Hematopoietic multipotent progenitor cell treated with erythropoietin and hydrocortisone succinate and interleukin-3 and kit ligand, for 15 days (in vitro differentiated cells): ENCODE data around the gene CYTH4.

Source experiments
- DNase-seq: peaks from one replicate; pipeline ENCODE4 v3.0.0-alpha.2; 2015; ENCODE audit warnings: low spot score

CYTH4 gene

DNA sequence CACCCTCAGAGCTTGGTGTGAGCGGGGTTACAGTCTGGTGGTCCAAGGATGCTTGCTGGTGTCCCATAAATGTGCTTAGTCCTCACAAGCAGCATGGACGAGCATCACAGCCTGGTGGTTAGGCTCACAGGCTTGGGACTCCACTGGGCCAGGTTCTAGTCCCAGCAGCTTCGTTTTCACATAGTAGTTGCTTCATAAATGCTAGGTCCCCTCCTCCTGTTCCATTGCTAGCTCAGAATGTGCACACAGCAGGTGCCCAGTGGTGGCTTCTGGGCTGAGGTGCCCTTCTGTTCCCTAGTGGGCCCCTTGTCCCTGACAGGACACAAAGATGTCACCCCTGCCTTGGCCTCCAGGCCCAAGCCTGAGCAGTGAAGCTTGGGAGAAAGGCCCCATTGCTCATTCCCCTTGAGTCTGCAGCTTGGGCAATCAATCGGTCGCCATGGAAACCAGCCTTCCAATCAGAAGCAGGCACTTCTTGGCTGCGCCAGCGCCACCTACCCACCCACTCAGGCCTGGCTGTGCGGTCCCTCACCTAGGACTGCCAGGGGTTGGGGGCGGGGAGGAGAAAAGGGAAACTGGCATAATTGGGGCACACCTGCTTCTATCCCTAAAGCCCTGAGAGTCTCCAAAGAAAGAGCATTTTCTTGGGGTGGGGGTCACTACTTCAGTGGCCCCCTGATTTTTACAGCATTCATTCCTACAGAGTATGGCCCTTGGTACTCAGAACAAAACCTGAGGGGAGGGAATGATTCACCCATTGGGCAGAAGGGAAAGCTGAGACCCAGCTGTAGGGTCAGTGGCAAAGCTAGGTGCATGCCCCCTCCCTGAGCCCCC, 48.1 kb downstream of the CYTH4 start:
- DNase-seq: no peak

- no peak for DNase-seq
Observed at GRCh38 chr22:37331034-37331428, 48.7 kb downstream of the CYTH4 start.

- DNase-seq: no peak
Observed at GRCh38 chr22:37331856-37332536, 49.7 kb downstream of the CYTH4 start.

DNA sequence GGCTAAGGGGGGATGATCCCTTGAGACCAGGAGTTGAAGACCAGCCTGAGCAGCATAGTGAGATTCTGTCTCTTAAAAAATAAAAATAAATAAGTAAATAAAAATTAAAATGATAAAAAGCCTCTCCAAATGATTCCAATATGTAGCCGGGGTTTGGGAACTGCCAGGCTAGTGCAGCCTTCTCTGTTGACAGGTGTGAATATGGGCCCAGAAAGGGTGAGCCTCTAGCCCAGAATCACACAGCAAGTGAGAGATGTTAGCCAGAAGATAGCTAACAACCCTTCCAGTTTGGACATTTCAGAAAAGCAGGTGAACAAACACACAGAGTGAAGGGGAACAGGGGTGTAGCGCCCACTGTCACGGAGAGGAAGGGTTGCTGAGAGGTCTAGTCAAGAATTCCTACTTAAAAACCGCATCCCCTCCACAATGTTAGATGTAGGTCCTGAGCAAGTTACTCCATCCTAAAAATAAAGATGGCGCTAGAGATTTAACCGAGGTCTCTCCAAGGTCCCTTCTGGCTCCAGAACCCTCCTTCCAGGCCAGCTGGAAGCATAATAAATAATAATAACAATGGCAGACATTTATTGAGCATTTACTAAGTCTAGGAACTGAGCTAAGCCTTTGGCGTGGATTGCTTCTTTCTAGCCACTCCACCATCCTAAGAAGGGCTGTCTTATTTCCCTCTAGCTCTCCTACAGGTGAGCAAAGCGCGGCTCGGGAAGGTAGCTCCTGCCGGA, 51.6 kb downstream of the CYTH4 start:
- DNase-seq: no peak

DNA sequence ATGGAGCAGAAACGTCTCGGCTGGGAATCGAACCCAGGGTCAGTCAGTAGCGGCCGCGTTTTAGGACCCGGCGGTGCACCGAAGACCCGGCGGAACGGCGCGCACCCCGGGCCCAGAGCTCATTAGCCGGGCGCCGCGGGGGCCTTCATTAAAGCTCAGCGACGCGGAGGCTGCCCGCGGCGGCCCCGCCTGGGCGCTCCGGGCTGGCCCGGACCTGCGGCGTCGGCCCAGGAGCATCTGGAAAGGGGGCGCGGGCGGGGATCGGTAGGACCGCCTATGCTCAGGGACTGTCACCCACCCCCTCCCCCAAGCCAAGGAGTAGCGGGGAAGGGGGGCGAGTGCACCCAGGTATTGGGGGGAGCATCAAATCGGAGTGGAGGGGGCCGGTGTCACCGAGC, 52.2 kb downstream of the CYTH4 start:
- no peak for DNase-seq

GRCh38 chr22:37334859-37335805, 52.8 kb downstream of the CYTH4 start:
- DNase-seq: no peak

DNA sequence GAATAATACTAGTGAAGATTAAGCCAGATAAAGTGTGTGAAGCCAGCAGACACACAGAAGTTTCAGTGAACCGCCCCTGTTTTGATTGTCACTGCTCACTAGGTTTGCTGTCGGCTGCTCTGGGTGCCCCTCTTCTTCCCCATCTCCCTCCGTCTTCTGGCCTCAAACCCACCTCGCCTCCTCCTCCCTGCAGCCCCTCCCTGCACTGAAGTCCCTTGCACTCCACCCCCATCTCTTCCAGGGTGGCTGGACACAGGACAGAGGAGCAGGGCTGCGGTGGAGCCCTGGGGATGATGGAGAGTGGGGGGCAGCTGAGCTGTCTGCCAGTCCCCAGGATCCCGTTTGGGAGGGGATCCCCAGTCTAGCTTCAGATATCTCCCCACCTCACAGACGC, 53.5 kb downstream of the CYTH4 start:
- DNase-seq: no peak

DNA sequence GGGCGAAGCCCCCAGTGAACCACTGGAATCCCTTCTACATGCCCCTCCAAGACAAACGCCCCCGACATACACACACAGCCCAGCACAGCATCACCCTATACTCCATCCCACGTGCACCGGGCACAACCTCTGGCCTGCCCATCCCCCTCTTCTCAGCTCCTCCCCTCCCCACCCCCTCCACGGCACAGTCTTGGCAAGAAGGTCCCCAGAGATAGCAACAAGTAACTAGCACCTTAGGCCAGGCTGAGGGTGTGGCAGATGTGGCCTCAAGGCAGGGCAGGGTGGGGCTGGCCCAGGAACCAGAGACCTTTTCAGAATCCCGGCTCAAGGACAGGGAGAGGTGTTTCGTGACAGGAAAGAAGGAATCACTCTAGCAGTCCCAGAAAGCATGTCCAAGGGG, 54.3 kb downstream of the CYTH4 start:
- DNase-seq: peak; percentile 10

DNA sequence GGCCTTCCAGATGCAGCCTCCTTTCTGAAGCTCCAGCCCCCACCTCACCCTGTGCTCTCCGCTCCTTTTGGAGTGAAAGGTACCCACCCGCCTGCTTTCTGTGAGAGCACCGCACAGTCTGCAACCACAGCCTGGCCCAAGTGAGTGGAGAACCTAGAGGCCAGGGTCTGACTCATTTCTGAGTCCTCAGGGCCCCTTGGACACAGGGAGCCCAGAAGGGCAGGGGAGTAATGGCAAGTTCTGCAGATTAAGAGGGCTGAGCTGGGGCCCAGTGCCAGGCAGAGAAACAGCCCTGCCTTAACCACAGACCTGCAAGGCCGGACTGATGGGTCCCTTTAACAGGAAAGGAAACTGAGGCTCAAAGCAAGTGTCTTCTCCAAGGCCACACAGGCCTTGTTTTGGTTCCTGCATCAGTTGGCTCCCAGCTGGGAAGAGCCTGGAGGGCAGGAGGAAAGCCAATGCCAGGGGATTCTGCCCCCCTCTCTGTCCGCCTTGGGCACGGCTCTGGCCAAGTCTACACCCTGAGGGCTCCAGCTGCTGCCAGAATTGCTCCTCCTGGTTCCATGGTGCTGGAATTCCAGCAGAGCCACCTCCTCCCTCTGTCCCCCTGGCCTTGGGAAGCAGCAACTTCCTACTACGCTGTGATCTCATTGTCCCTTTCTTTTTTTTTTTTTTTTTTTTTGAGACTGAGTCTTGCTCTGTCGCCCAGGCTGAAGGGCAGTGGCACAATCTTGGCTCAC, 55.1 kb downstream of the CYTH4 start:
- DNase-seq: no peak

GRCh38 chr22:37338539-37339246, 56.4 kb downstream of the CYTH4 start:
- no peak for DNase-seq

- DNase-seq: no peak
Observed at GRCh38 chr22:37340331-37341262, 58.3 kb downstream of the CYTH4 start.

- DNase-seq: no peak
Observed at GRCh38 chr22:37342065-37342464, 59.8 kb downstream of the CYTH4 start.

DNA sequence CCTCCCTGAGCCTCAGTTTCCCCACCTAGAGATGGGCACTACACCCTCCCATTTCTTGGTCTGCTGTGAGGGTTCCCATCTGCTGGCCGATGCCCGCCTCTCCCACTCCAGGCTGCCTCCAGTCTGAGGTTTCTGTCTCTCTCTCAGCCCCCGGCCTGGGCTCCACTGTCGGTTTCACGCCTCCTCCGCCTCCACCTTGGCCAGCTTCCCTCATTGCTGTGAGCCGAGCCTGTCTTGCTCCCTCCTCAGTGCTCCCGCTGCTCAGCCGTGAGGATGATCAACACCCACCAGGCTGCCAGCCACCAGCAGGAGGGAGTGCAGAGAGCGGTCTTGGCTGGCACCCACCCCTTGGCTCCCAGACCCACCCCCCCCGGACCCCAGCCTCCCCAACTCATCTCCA, 61.0 kb downstream of the CYTH4 start:
- DNase-seq: no peak

- no peak for DNase-seq
Observed at GRCh38 chr22:37343863-37344734, 61.8 kb downstream of the CYTH4 start.

DNA sequence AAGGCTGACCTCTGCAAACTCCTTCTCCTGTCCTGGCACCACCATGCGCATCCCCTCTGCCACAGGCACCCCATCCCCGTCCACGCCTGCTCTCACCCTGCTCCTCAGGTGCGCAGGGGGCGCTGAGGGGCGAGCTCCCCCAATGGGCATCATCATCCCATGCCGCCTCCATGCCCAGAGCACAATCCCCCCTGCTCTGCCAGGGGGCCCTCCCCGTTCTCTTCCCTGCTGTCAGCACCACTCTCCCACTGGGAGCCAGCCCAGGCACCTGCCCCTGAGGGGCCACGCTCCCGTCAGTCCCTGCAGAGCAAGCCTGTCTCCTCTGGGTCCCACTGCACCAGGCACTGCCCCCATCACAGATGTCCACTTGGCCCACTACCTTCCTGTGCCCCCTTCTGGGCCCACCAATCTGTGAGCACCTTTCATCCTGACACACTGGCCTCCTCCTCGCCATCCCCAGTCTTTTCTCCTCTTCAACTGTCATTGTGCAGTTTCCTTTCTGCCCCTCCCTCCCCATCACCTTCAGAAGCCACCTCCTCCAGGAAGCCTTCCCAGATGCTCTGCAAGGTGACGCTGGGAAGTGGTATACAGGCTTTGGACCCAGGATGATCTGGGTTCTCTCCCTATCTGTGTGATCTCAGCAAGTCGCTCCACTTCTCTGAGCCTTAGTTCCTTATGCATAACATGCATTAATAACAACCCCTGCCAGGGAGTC, 62.6 kb downstream of the CYTH4 start:
- DNase-seq: no peak

DNA sequence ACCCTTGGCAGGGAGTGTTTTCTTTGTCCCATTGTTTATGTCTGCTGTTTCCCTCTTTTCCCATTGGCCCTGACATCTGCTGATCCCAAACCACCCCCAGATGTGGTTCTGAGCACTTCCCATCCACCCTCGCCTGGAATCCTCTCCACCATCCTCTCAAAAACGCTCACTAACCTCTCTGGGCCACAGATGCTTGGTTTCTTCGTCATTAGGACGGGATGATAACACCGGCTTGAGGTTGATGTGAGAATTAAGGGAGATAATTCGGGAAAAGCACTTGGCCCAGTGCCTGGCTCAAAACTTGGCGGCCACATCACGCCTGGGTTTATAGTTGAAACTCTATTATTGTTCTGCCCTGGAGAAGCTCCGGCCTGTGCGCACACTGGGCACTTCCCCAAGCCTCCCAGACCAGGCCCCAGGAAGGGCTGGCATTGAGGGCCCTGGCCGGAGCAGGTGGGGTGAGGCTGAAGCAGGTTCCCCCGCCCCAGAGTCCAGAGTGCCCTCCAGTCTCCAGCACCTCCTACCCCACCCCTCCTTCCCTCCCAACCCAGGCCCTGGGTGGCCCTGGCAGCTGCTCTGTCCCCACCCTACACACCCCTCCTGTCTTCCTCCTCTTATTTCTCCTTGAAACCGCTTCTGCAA, 63.7 kb downstream of the CYTH4 start:
- DNase-seq: no peak

DNA sequence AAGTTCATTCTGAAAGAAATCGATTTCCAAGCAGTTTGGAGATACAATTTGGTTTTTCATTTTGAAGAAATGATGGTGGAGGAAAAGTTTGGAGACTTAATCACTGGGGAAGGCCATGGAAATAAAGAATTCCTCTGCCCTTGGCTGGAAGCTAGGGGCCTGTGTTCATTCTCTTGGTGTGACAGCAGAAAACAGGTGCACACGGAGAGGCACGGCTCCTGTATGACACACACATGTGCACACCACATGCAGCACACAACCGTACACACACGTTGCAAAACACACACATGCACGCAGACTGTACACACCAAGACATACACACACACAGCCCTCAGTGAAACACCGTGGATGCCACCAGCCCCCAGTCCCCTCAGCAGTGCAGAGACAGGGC, 64.2 kb downstream of the CYTH4 start:
- DNase-seq: no peak
